KOPT-K1 (cell line): Measurements from ENCODE around the gene FOXP3.

ENCODE experiments used
- H3K27ac ChIP-seq: fragments of 200-600 bp; sonication (generic); 2 replicates; pipeline ENCODE4 v1.5.1; 2016; ENCODE audit warnings: antibody characterized with exemption, mild to moderate bottlenecking, low read depth, low read length; ENCODE audit not compliant: poor library complexity, severe bottlenecking
- H3K36me3 ChIP-seq: fragments of 200-600 bp; sonication (generic); 2 replicates; pipeline ENCODE4 v1.5.1; 2017; ENCODE audit warnings: antibody characterized with exemption, mild to moderate bottlenecking, low read length, moderate library complexity; ENCODE audit not compliant: insufficient read depth
- H3K9me3 ChIP-seq: fragments of 200-600 bp; sonication (generic); 2 replicates; pipeline ENCODE4 v1.5.1; 2017; ENCODE audit warnings: antibody characterized with exemption, low read length, mild to moderate bottlenecking; ENCODE audit not compliant: insufficient read depth, poor library complexity, severe bottlenecking

FOXP3 gene

DNA sequence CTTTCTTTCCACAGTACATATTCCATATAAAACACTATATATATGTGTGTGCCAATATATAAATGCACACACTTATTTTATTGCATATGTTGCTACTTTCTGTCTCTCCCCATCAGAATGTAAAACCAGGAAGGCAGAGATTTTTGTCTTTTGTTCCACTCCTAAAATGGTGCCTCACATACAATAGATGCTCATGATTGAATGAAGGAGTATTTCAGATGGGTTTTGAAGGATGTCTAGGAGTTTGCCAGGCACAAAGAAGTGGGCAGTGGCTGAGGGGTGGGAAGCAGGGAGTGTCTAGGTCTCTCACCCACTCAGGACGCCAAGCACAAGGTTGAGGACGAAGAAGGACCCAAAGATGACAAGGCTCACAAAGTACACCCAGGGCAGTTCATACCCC is 36.8 kb downstream of the FOXP3 start:
- no peak overlapping the region for H3K27ac ChIP-seq
- H3K36me3 ChIP-seq: no peaks in the 10 kb centered on the region
- H3K9me3 ChIP-seq: no peaks in the 10 kb centered on the region

DNA sequence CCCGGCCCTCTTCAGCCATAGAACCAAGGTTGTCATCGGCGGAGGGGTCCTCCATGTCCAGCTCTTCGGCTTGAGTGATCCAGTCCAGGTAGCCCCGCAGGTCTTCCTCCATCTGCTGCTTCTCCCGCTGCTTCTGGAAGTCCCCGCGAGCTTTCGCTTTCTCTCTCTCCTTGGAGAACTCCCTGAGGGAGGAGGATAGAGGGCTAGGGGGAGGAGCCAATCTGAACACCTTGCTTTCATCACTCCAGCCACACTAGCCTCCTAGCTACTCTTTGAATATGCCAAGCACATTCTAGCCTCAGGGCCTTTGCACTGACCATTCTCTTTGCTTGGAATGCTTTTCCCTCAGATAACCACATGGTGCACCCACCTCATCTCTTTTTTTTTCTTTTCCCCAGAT is 37.6 kb downstream of the FOXP3 start:
- H3K27ac ChIP-seq: no peak overlapping the region
- H3K36me3 ChIP-seq: no peaks in the 10 kb centered on the region
- H3K9me3 ChIP-seq: no peaks in the 10 kb centered on the region

- no peaks in the 10 kb centered on the region for H3K9me3 ChIP-seq
- H3K27ac ChIP-seq: no peak overlapping the region
- no peaks in the 10 kb centered on the region for H3K36me3 ChIP-seq
Observed at GRCh38 chrX:49225858-49226257, 38.7 kb downstream of the FOXP3 start.

GRCh38 chrX:49221868-49222267 is 42.6 kb downstream of the FOXP3 start:
- H3K27ac ChIP-seq: no peak overlapping the region
- no peaks in the 10 kb centered on the region for H3K9me3 ChIP-seq
- no peaks in the 10 kb centered on the region for H3K36me3 ChIP-seq

GRCh38 chrX:49220100-49220499 is 44.4 kb downstream of the FOXP3 start:
- no peaks in the 10 kb centered on the region for H3K36me3 ChIP-seq
- no peaks in the 10 kb centered on the region for H3K9me3 ChIP-seq
- no peak overlapping the region for H3K27ac ChIP-seq

- Histone ChIP-seq H3K27ac (no peak overlapping the region), H3K36me3 (no peaks in the 10 kb centered on the region), H3K9me3 (no peaks in the 10 kb centered on the region)
Observed at GRCh38 chrX:49214996-49215526, 49.4 kb downstream of the FOXP3 start.

- H3K27ac ChIP-seq: no peak overlapping the region
- no peaks in the 10 kb centered on the region for H3K36me3 ChIP-seq
- no peaks in the 10 kb centered on the region for H3K9me3 ChIP-seq
Observed at GRCh38 chrX:49214416-49214815, 50.1 kb downstream of the FOXP3 start.

DNA sequence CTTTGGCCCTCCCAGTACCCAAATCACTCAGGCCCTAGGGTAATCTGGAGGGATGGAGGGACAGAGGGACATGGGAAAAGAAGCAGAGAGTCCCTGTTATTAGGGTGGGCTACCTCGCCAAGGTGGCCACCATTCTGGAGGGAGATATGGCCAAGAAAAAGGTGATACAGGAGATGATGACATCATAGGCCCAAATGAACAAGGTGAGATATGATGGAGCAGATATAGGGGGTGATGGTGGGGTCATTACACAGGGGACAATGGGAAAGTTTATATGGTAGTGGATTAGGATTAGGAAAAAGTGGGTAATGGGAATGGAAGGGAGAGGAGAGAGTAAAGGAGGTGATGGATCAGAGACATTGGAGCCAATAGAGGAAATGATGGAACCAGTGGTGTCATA is 51.6 kb downstream of the FOXP3 start:
- Histone ChIP-seq H3K27ac (no peak overlapping the region), H3K9me3 (no peaks in the 10 kb centered on the region), H3K36me3 (no peaks in the 10 kb centered on the region)

DNA sequence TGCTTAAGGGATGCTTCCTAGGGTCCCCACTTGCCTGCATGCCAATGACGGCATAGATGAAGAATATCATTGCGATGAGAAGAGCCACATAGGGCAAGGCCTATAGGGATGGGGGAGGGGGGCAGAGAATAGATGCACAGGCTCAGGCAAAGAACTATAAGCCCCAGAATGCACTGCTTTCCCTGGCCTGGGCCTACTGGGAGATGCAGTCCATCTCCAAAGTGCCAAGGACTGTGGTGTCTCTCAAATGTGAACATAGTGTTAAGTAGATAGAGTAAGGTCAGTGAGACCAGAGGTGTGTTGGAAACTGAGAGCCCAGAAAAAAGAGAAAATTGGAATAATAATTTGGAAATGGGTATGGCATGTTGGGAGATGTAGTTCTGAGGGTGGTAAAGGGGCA is 52.3 kb downstream of the FOXP3 start:
- Histone ChIP-seq H3K27ac (no peak overlapping the region), H3K9me3 (no peaks in the 10 kb centered on the region), H3K36me3 (no peaks in the 10 kb centered on the region)

- Histone ChIP-seq H3K27ac (no peak overlapping the region), H3K9me3 (no peaks in the 10 kb centered on the region), H3K36me3 (no peaks in the 10 kb centered on the region)
Observed at GRCh38 chrX:49211074-49211473, 53.4 kb downstream of the FOXP3 start.

DNA sequence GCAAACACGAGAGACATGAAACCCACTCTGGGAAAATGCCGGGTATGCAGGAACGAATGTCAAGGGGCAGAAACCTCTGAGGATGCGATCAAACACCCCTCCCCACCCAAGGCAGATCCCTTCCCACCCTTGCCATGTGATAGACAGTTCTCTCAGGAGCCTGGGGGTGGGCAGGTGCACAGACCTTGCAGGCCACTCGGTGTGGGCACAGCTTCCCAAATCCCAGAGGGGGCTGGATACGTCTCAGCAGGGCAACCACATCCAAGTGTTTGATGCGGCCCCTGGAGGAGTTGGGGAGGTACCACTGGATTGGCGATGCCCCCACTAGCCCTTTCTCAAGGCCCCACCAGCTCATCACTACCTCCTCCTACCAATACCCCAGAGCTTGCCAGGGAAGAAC is 54.1 kb downstream of the FOXP3 start:
- Histone ChIP-seq H3K9me3 (no peaks in the 10 kb centered on the region), H3K36me3 (no peaks in the 10 kb centered on the region), H3K27ac (no peak overlapping the region)

DNA sequence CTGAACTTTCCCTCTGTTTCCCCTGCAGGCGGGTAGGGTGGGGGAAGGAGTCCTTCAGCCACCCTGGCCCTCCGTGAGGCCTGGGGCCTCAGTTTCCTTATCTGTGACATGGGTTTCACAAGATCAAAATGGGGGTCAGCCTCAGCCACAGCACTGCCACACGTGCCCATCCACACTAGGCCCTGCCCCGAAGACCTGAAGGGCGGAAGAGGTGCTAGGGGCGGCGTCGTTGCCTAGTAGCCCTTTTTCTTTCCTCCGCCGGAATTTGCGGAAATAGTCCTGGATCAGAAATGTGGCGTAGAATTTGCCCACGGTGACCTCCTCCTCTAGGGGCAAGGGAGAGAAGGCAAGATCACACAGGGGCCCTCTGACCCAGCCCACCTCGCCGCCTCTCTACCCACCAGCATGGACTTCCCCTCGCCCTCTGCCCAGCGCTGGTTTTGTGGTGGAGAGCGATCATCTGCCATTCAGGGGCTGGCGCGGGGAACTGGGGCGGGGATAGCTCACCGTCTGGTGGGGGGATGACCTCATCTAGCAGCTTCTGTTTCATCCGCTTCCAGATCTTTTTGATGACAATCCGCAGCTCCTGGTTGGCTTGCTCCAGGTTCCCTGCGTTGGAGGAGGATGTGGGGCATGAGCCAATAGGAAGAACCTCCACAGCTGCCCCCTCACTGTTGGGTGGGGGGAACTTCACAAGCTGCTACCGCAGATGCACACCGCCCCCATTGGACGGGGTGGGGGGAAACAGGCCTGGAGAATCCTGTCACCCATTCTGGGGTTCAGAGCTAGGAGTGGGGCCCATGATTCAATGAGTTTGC is 54.9 kb downstream of the FOXP3 start:
- H3K27ac ChIP-seq: no peak overlapping the region

DNA sequence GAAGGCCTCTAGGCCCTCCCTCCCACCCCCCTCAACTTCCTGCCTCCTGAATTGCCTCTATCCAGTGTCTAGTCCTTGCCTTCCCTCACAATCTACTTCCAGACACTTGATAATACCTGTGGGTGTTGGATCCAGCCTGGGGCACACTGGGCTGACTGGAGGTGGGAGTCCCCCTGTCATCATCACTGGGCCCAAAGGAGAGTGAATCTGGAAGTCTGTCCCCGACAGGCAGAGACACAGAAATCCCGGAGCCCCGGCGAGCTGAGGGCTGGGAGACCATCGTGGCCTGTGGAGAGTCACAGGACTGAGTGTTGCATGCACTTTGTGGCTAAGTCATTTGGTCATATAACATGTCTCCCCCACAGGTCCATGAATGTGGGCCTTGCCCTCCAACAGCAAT is 56.1 kb downstream of the FOXP3 start:
- Histone ChIP-seq H3K36me3 (no peaks in the 10 kb centered on the region), H3K27ac (no peak overlapping the region), H3K9me3 (no peaks in the 10 kb centered on the region)

More for the DNA sequence above, 54.9 kb downstream of the FOXP3 start:
- Histone ChIP-seq H3K36me3 (no peaks in the 10 kb centered on the region), H3K9me3 (no peaks in the 10 kb centered on the region)

DNA sequence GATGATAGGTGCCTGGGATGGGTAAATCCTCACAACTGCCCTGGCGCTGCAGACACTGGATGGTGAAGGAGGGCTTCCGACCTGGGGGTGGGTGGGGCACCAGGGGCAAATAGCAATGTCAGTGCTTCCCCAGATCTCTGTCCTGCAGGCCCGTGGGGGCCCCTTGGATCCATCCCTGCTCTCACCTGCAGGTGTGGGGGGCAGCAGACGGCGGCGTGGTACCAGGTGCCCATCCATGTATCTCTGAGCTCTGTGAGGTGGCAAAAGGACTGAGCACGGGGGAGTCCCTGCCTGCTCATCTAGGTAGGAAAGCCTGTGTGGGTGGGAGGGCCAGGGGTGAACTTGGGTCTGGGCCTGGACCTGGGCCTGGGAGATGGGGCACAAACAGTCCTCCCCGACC is 58.0 kb downstream of the FOXP3 start:
- Histone ChIP-seq H3K27ac (no peak overlapping the region), H3K36me3 (no peaks in the 10 kb centered on the region), H3K9me3 (no peaks in the 10 kb centered on the region)

GRCh38 chrX:49205443-49205842 is 59.1 kb downstream of the FOXP3 start:
- H3K27ac ChIP-seq: no peak overlapping the region
- no peaks in the 10 kb centered on the region for H3K9me3 ChIP-seq
- H3K36me3 ChIP-seq: no peaks in the 10 kb centered on the region

- no peaks in the 10 kb centered on the region for H3K9me3 ChIP-seq
Observed at GRCh38 chrX:49204709-49205108, 59.8 kb downstream of the FOXP3 start.

More at GRCh38 chrX:49204709-49205108, 59.8 kb downstream of the FOXP3 start:
- H3K27ac ChIP-seq: no peak overlapping the region
- H3K36me3 ChIP-seq: no peaks in the 10 kb centered on the region
